Measurements from ENCODE around the gene PBX4.

The PBX4 gene

GRCh38 chr19:19550972-19551852, 67.3 kb downstream of the PBX4 start:
- no peak for TF ChIP-seq Cebpa-rat (IDR thresholded peaks at IDR 0.05)
- H3K4me3 ChIP-seq: no peak overlapping the region
- H3K36me3 ChIP-seq: no peaks in the 10 kb centered on the region
- H4K20me1 ChIP-seq: no peaks in the 10 kb centered on the region
- peak overlapping the region; percentile 47 for H3K4me2 ChIP-seq
- H3K9me3 ChIP-seq: no peaks in the 10 kb centered on the region
- H3K27me3 ChIP-seq: no peaks in the 10 kb centered on the region
- H3K9ac ChIP-seq: no peak overlapping the region
- H3K27ac ChIP-seq: peak overlapping the region; percentile 63; the same call in 1 of the 2 replicates
- H3K4me1 ChIP-seq: peaks cover 17% of the 10 kb centered on the region

- Histone ChIP-seq H3K9ac (no peak overlapping the region), H3K36me3 (no peaks in the 10 kb centered on the region), H3K4me3 (no peak overlapping the region), H3K4me1 (peaks cover 18% of the 10 kb centered on the region), H3K27me3 (no peaks in the 10 kb centered on the region), H4K20me1 (no peaks in the 10 kb centered on the region), H3K4me2 (no peak overlapping the region), H3K27ac (no peak overlapping the region), H3K9me3 (no peaks in the 10 kb centered on the region)
- no peak for TF ChIP-seq Cebpa-rat (IDR thresholded peaks at IDR 0.05)
Measured at GRCh38 chr19:19550485-19550929, 68.0 kb downstream of the PBX4 start.

- no peak overlapping the region for H3K27ac ChIP-seq
- no peak for TF ChIP-seq Cebpa-rat (IDR thresholded peaks at IDR 0.05)
- no peak overlapping the region for H3K4me3 ChIP-seq
- no peaks in the 10 kb centered on the region for H4K20me1 ChIP-seq
- H3K4me2 ChIP-seq: no peak overlapping the region
- H3K36me3 ChIP-seq: no peaks in the 10 kb centered on the region
- H3K9ac ChIP-seq: no peak overlapping the region
- H3K27me3 ChIP-seq: no peaks in the 10 kb centered on the region
- no peaks in the 10 kb centered on the region for H3K9me3 ChIP-seq
- peaks cover 18% of the 10 kb centered on the region for H3K4me1 ChIP-seq
Measured at GRCh38 chr19:19549804-19550464, 68.6 kb downstream of the PBX4 start.

GRCh38 chr19:19548915-19549759, 69.3 kb downstream of the PBX4 start:
- H3K4me1 ChIP-seq: peaks cover 18% of the 10 kb centered on the region
- no peak overlapping the region for H3K4me2 ChIP-seq
- no peak overlapping the region for H3K27ac ChIP-seq
- no peaks in the 10 kb centered on the region for H3K36me3 ChIP-seq
- TF ChIP-seq Cebpa-rat (IDR thresholded peaks at IDR 0.05): no peak
- H3K9ac ChIP-seq: no peak overlapping the region
- no peaks in the 10 kb centered on the region for H3K27me3 ChIP-seq
- H3K4me3 ChIP-seq: no peak overlapping the region
- no peaks in the 10 kb centered on the region for H4K20me1 ChIP-seq
- no peaks in the 10 kb centered on the region for H3K9me3 ChIP-seq

- Histone ChIP-seq H3K4me1 (peaks cover 18% of the 10 kb centered on the region), H3K9ac (no peak overlapping the region), H4K20me1 (no peaks in the 10 kb centered on the region), H3K9me3 (no peaks in the 10 kb centered on the region), H3K27ac (no peak overlapping the region), H3K4me2 (no peak overlapping the region), H3K4me3 (no peak overlapping the region), H3K27me3 (no peaks in the 10 kb centered on the region), H3K36me3 (no peaks in the 10 kb centered on the region)
- TF ChIP-seq Cebpa-rat (IDR thresholded peaks at IDR 0.05): no peak
Measured at GRCh38 chr19:19547674-19548336, 70.7 kb downstream of the PBX4 start.

GRCh38 chr19:19546751-19547162, 71.7 kb downstream of the PBX4 start:
- peaks cover 21% of the 10 kb centered on the region for H3K4me1 ChIP-seq
- H3K27me3 ChIP-seq: no peaks in the 10 kb centered on the region
- H3K9ac ChIP-seq: no peak overlapping the region
- H4K20me1 ChIP-seq: no peaks in the 10 kb centered on the region
- no peak for TF ChIP-seq Cebpa-rat (IDR thresholded peaks at IDR 0.05)
- H3K27ac ChIP-seq: no peak overlapping the region
- no peak overlapping the region for H3K4me3 ChIP-seq
- H3K9me3 ChIP-seq: no peaks in the 10 kb centered on the region
- H3K36me3 ChIP-seq: no peaks in the 10 kb centered on the region
- H3K4me2 ChIP-seq: no peak overlapping the region

- Histone ChIP-seq H3K9me3 (no peaks in the 10 kb centered on the region), H3K27me3 (no peaks in the 10 kb centered on the region), H4K20me1 (no peaks in the 10 kb centered on the region), H3K9ac (no peak overlapping the region), H3K27ac (no peak overlapping the region), H3K4me1 (peaks cover 18% of the 10 kb centered on the region), H3K36me3 (no peaks in the 10 kb centered on the region), H3K4me3 (no peak overlapping the region), H3K4me2 (no peak overlapping the region)
- no peak for TF ChIP-seq Cebpa-rat (IDR thresholded peaks at IDR 0.05)
Measured at GRCh38 chr19:19545707-19546106, 72.8 kb downstream of the PBX4 start.

GRCh38 chr19:19544954-19545591, 73.4 kb downstream of the PBX4 start:
- H3K4me2 ChIP-seq: no peak overlapping the region
- H3K36me3 ChIP-seq: no peaks in the 10 kb centered on the region
- H4K20me1 ChIP-seq: no peaks in the 10 kb centered on the region
- no peaks in the 10 kb centered on the region for H3K9me3 ChIP-seq
- H3K9ac ChIP-seq: no peak overlapping the region
- no peak overlapping the region for H3K4me3 ChIP-seq
- H3K4me1 ChIP-seq: peaks cover 18% of the 10 kb centered on the region
- no peak for TF ChIP-seq Cebpa-rat (IDR thresholded peaks at IDR 0.05)
- H3K27me3 ChIP-seq: peaks cover 1% of the 10 kb centered on the region; the same call in 1 of the 2 replicates
- H3K27ac ChIP-seq: no peak overlapping the region
